COLO668 (cell line): Measurements from ENCODE around the gene OR10J4.
"Not testable (repeated sequence)": the region's sequence is repeated elsewhere in the genome, so short reads cannot be mapped to it uniquely, and the experiment has no call there.

Experiments
- DNase-seq: peaks from one replicate; lab custom pipeline; 2025; ENCODE audit not compliant: unreplicated experiment; lab: John Stamatoyannopoulos, UW

Gene OR10J4

DNA sequence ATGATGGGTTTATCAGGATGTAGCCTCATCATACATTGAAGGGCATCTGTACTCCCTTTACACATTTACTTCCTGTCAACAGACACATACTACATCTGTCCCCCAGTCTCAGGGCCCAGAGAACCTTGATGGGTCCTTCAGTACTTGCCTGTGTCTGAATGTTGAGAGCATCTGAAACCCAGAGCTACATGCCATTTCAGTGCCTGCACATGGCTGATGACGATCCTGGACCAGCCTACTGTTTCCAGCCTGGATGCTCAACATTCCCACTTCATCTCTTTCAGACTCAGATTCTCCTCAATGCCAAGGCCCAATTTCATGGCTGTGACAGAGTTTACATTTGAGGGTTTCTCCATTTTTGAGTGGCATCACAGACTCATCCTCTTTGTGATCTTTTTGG lies at the start of gene OR10J4:
TSS of gene OR10J4 (plus strand) at position 301 of the 400 bp plus-strand sequence.
- no peak for DNase-seq

DNA sequence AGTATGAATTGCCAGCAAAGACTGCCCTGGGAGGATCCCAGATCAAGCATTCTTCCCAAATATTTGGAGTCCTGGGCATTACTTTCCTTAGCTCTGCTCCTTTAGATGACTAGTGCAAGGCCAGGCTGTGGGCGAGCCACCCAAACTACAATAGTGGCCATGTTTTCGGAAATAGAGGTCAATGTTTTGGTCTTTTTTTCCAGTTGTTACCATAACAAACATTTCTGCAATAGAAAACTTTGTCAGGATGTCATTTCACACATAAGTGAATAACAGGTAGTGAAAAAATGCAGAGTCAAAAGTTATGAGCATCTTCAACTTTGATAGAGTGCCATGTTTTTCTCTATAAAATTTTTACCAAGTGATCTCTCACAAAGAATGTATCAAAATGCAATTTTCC lies 25.2 kb upstream of the OR10J4 start:
- DNase-seq: no peak

DNA sequence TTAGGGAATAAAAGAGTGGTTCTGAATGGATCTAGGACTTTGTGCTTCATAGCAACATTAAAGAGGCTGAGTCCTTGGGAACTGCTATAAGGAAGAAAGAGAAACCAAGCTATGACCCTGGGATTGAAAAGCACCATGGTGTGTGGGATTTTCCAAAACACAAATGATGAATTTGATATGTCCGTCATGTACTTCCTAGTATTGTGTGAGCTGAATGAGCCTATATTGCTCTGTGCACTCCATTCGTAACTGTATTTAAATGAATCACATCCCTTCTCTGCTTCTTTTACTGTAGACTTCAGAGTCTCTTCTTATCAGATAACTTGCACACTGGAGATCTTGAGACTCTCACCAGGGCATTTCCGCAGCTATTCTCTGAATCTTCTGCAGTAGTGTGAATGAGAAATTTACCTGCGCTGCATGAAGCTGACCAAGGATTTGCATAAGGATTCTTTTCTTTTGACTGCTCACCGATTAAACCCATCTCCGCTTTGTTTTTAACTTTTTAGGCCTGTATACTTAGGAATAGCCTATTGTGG lies 23.1 kb upstream of the OR10J4 start:
- no peak for DNase-seq

DNA sequence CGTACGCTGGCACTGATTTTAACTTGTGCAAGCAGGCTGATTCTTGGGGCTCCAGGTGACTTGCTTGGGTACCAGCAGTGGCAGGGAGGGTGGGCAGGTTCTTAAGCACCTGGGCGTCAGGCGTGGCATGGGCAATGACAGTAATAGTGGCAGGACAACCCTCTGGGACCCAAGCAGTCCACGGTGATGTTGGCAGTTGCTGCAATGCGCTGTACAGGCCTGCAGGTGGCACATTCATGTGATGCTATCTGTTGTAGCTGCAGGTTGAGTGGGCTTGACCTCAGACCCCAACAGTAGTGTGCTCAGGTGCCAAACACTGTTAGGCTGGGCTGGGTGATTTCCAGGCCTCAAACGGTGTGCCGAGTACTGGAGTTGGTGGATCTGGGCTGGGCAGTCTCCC lies 10.2 kb upstream of the OR10J4 start:
- DNase-seq: no peak

DNA sequence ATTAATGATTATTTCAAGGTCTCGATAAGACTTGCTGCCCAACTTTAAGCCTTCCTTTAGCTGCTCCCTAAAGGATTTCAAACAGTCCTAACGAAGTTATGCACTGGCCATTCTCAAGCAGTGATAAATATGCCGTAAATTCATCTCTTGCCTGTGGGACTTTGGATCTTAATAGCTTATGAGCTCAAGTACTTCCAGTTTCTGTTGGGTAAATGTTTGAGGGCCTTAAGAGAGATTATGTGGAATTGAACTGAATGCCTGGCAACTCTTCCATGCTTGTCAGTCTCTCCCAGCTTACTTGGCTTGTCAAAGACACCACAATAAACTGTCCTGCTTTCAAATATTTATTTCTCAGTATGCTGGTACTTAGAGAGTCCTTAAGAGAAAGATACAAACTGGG lies 3.5 kb upstream of the OR10J4 start:
- no peak for DNase-seq

DNA sequence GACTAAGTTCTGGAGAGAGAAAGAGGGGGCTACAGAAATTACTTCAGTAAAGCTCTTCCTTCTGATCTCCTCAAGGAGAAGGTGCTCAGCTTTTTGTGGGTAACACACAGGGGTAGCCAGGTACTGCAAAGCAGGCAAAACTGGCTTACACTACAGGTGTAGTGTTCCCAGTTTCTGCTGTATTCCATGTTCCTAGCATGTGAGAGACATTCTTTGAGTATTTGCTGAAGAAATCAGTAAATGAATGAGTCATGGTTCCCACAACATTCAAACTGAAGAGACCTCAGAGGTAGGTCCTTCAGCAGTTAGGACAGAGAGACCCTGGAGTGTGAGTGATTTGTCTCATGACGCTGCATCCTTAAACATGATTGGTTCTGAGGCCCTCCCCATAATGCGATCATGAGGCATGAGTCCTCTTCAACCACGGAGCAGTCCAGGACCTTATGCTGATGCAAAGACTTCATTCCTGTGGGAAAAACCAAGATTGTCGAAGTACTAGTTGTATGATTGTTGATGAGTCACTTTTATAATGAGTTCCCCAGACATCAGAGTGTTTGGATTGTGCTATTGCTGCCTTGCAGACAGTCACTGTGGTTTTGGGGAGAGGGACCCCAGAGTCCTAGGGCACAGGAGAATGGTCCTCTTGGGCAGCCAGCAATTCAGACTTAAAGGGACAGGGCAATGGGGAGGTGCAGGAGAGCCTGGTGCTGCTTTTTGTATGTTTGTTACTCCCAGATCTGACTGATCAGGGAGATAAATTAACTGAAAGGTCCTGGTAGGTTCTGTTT lies 2.7 kb upstream of the OR10J4 start:
- no peak for DNase-seq

DNA sequence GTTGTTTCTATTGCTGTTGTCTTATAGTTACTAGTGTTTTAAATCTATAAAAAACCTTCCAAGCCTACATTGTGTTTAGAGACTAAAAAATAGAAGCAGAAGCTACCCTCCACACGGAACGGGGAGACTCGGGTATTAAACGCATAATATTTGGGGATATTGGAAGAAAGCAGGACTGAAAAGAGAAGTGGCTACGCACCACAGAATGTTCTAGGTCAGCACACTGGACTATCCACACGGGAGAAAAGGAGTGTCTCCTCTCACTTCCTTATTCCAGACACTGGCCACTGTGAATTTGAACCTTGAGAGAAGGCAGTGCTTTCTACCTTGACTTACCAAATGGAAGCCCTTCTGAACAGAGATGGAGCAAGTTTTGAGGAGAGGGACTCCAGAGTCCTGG lies 1.0 kb upstream of the OR10J4 start:
- no peak for DNase-seq

DNA sequence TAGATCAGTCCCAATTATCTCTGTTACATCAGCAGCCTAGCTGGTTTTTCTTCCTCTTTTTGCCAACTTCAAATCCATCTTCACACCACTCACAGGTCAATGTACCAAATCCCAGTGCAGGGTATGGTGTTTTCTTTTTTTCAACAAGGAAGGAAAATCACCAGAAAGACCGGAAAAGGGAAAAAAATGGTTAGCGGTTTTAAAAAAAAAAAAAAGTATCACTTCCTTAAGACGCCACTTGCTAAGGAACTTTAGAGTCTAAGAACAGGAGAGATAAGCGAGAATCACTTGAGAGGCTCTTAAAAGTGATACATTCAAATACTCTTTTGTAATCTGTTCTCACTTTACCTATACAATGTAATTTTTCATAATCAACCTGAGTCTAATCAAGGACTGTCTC lies 4.5 kb downstream of the OR10J4 start:
- DNase-seq: no peak

DNA sequence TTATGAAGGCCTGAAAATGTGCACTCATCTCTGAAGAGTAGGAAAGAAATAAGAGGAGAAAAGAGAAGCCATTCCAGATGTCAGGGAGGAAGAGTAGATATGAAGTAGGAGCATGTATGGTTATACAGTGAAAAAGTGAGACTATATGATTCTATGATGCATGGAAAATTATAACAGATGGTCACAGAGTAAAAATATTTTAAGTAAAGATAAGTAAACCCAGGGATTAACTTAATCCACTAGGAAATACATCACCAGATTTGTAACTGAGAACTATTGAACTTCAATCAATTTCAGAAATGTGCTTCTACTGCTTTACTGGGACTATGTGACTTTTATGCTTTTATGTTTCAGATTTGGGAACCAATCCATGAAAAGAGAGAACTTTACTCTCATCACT lies 7.4 kb downstream of the OR10J4 start, which contains the start of gene OR10J1:
TSS of gene OR10J1 (plus strand) at position 301 of the 400 bp plus-strand sequence. CDS start at position 371, 70 bp downstream.
- no peak for DNase-seq

DNA sequence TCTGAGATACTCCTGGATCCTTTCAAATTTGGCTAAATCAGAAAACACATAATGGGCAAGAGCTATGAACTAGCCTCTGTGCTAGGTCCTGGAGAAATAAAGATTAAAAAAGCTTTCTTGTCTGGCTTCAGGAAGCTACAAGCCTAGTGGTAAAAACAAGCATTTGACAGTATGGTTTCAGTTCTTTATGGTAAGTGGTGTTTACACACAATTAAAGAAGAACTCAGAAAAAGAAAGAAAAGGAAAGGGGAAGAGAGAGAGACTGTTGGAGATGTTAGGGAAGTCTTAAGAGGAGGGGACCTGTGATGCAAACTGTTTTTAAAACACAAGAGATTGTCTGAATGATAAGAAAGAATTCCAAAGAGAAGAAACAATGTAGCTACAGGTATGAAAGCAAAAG lies 9.4 kb downstream of the OR10J4 start:
- no peak for DNase-seq

DNA sequence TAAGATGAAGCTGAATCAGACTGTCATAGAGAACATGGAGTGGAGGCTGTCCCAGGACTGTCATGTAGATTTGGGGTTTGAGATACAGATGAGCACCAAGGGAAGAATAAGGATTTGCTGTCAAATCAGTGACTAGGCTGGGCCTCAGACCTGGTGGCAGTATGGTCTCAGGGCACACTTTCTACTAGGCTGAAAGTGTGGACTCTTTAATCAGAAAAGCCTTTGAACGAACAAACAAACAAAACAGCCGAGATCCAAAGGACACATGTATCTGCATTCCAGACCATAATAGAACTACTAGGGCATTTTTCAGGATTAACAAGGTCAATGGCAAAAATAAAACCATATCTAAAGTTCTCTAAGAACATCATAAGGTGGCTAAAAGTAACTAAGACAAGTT lies 10.4 kb downstream of the OR10J4 start:
- no peak for DNase-seq

DNA sequence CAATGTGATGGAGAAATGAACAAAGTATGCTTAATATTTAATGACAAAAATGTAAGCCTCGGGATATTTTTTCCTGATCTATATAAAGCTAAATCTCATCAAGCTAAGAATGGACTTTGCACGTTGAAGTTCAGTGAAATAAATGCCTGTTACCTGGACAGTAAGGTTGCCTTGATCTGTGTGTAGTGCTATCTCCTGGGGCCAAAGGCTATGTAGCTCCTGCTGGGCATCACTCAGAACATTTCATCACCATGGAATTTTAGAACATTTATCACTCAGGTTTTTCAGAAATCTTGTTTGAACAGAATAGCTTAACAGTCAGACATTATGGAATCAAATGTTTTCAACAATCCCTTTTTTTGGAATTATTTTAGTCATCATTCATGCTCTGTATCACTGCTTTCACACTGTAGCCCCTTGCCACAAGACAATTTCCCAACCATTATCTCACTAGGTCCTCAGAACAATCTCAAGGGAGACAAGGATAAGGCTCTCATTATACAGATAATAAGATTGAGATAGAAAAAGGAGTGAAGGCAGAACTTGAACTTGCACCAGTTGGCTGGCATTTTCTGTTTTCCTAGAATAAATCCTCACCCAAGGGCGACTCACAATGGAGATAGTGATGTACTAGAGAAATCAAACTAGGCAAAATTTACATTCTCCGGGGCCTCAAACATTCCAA lies 11.2 kb downstream of the OR10J4 start:
- DNase-seq: no peak

DNA sequence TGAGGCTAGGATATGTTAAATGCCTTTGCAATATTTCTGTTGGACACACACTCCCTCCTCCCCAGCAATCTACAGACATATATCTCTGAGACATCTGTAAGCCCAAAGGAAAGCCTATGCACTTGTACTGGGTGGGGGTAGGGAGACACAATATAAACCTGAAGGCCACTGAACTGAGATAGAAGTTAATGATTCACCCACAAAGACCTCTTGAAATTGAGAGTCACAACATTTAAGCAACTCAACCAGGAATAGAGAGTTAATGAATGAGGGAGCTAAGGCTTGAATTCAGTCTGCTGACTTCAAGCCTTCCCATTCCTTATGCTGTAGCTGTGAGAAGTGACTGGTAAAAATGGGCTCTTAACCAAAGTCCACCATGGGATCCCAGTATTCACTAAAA lies 12.5 kb downstream of the OR10J4 start:
- DNase-seq: no peak

DNA sequence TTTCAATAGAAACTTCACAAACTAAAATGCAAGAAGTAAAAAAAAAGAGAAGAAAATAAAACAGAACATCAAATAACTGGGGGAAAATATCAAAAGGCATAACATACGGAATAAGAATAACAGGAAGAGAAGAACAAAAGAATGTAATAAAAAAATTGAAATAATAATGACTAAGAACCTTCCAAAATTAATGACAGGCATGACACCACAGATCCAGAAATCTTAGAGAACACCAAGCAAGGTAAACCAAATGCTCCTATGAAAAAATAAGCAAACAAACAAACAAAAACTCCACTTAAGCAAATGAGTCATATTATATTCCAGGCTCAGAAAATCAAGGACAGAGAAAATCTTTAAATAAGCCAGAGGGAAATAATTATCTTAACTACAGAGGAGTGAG lies 16.2 kb downstream of the OR10J4 start:
- DNase-seq: no peak

DNA sequence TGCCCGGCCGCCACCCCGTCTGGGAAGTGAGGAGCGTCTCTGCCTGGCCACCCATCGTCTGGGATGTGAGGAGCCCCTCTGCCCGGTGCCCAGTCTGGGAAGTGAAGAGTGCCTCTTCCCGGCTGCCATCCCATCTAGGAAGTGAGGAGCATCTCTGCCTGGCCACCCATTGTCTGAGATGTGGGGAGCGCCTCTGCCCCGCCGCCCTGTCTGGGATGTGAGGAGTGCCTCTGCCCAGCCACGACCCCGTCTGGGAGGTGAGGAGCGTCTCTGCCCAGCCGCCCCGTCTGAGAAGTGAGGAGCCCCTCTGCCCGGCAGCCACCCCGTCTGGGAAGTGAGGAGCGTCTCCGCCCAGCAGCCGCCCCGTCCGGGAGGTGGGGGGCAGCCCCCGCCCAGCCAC lies 17.6 kb downstream of the OR10J4 start:
- not testable (repeated sequence) for DNase-seq

DNA sequence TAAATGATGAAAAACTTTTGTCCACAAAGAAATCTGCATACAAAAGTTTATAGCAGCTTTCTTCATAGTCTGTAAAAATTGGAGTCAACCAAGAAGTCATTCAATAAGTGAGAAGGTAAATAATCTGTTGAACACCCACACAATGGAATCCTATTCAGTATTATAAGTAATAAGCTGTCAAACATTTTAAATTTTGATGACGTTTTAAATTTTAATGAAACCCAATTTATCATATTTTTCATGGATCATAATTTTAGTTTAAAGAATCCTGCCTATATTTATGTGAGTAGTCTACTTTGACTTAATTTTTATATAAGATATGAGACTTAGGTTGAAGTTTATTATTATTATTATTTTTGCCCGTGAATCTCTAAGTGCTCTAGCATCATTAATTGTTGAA lies 27.5 kb downstream of the OR10J4 start:
- DNase-seq: no peak

DNA sequence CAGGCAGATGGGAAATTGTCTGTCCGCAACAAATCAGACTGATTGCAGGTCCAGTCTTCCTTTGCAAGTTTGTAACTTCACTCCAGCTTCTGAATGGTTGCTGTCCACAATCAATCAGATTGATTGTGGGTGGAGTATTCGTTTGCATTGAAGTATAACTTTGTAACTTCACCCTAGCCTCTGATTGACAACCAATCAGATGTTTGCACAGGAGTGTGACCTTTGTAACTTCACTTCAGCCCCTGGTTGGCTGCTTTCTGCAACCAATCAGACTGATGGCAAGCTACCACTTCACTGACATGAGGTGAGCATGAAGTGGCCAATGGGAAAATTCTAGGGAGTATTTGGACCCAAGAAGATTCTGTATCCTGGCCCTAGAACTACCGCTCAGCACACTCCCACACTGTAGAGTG lies 33.2 kb downstream of the OR10J4 start:
- no peak for DNase-seq

DNA sequence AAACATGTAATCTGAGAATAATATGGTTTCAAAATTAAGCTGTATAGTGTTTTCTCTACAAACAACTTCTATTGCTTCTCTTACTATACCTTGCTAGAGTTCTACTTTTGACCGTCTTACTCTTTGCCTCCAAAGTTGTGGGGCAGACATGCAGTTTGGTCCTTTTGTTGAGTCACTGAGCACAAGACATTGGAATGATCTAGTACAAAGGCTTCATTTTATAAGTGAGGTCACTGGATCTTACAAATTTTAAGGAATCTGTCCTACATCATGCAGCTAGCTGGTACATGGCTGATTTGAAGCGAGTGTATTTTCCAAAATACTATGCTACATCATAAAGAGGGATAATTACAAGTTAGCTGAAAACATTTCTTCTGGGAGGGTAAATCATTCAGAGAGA lies 36.3 kb downstream of the OR10J4 start:
- no peak for DNase-seq

DNA sequence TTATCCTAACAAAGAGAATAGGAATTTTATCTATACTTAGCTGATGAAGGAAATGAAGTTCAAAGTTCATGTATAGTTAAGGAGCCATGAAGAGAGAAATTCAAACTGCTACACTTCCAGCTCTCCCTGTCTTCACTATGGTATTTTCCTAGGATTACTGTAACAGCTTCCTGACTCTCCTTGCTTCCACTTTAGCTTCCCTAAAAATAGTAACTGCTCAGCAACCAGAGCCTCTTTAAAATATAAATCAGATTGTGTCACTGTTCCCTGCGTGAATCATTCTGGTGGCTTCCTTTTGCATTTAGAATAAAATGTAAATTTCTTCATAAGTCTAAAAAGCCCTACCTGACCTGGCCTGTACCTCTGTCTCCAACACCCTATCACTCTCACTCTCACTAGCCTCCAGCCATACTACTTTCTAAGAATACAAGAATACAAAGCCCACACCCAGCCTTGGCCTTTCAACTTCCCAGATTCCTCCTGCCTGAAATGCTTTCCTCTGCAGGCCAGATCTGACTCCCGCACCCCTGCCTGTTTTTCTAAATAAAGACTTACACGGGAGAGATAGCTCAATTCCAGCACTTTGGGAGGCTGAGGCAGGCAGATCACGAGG lies 38.0 kb downstream of the OR10J4 start:
- DNase-seq: no peak

DNA sequence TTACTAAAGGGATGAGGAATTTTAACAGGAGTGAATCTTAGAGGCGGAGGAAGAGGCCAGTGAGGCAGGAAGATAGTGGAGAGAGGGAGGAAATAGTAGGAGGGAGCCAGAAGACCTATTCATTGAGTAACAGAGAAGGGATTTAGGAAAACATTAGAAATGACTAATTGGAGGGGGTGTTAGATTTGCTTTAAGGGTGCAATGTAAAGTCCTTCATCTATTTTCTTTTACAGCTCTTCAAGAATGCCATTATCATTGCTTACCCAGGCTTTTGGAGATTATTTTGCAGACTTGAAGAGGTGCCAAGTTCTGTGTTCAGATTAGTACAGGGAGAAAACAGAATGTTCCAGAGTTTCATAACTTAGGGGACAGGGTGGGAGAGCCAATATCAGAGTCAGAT lies 41.3 kb downstream of the OR10J4 start:
- DNase-seq: no peak

DNA sequence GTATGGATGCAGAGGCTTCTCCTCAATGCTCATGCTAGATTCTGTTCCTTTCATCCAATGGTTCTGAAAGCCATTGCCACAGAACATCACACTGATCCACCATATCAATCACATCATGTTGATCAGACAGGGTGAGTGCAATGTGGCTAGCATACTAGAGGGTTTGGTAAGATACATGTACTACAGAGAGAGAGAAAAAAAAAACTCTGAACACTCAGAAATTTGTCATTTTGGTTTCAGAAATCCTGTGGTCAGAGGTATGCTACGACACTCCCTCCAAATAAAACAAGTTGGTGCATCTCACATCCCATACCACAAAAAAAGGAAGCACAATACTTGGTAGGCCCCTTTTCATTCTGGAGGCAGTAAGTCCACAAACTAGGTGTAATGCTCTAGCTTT lies 42.9 kb downstream of the OR10J4 start:
- DNase-seq: no peak
